K562 (cell line): ENCODE measurements around the gene SLPI. TPM values are rescaled to one million over a fixed set of nuclear protein-coding genes. Genes with fewer than 3 reads are reported as not detected.

ENCODE experiments used
- CTBP1 ChIP-seq: fragments of 450-650 bp; IDR thresholded peaks from 2 replicates; pipeline ENCODE4 v1.6.1; 2016; ENCODE audit warnings: borderline replicate concordance
- IRF2 ChIP-seq: sonication (generic); formaldehyde crosslinking; IDR thresholded peaks from 2 replicates; pipeline ENCODE4 v1.8.1; 2022; ENCODE audit warnings: mild to moderate bottlenecking, missing genetic modification reagents
- KDM4B ChIP-seq, 2 experiments: fragments of 450-650 bp in 1 of 2; sonication (generic) in 1 of 2; IDR thresholded peaks; 2 replicates each; pipeline ENCODE4 v1.6.1; 2016 to 2017; ENCODE audit warnings: borderline replicate concordance in 2 of 2, antibody characterized with exemption in 1 of 2, low read depth in 1 of 2, mild to moderate bottlenecking in 1 of 2
- MCM5 ChIP-seq: fragments of 450-650 bp; IDR thresholded peaks from 2 replicates; pipeline ENCODE4 v1.6.1; 2016; ENCODE audit warnings: low read depth
- POLR3A ChIP-seq: IDR thresholded peaks from 2 replicates; pipeline ENCODE4 v1.6.1; 2011; ENCODE audit warnings: borderline replicate concordance, mild to moderate bottlenecking, moderate library complexity; ENCODE audit not compliant: insufficient read length, insufficient read depth; ENCODE audit errors: extremely low read depth
- RCOR1 ChIP-seq, 2 experiments: IDR thresholded peaks; 2 replicates each; pipeline ENCODE4 v1.6.1; 2012; ENCODE audit warnings: low read depth in 2 of 2, low read length in 2 of 2, borderline replicate concordance in 1 of 2, improper control_type of control experiment in 1 of 2
- REST ChIP-seq, 2 experiments: fragments of 450-650 bp; formaldehyde crosslinking in 1 of 2; IDR thresholded peaks; 2 replicates each; pipeline versions ENCODE4 v1.4.0 to v1.6.1; 2014 to 2020; ENCODE audit warnings: mild to moderate bottlenecking in 2 of 2, borderline replicate concordance in 1 of 2, low read depth in 1 of 2
- SIRT6 ChIP-seq: IDR thresholded peaks from one replicate; pipeline ENCODE4 v1.6.1; 2012; ENCODE audit warnings: low read depth, mild to moderate bottlenecking, control low read depth, inconsistent platforms, low read length, moderate library complexity
- SLC30A9 ChIP-seq: fragments of 250-450 bp; sonication (Bioruptor Pico); IDR thresholded peaks from 2 replicates; pipeline ENCODE4 v1.8.0; 2022; ENCODE audit warnings: mild to moderate bottlenecking, moderate library complexity
- SNIP1 ChIP-seq: fragments of 450-650 bp; IDR thresholded peaks from 2 replicates; pipeline ENCODE4 v1.7.1; 2017; ENCODE audit warnings: low read depth, mild to moderate bottlenecking
- STAG1 ChIP-seq: sonication (generic); formaldehyde crosslinking; IDR thresholded peaks from 2 replicates; pipeline ENCODE4 v1.5.0; 2020; ENCODE audit warnings: missing genetic modification reagents, borderline replicate concordance
- XRCC4 ChIP-seq: IDR thresholded peaks from one replicate; pipeline ENCODE4 v1.6.1; 2011; ENCODE audit not compliant: insufficient read depth, insufficient read length; ENCODE audit errors: extremely low read depth
- ZBTB9 ChIP-seq: fragments of 450-650 bp; formaldehyde crosslinking; IDR thresholded peaks from 2 replicates; pipeline ENCODE4 v1.4.0; 2020; ENCODE audit warnings: mild to moderate bottlenecking, moderate library complexity
- ZNF212 ChIP-seq: fragments of 450-650 bp; formaldehyde crosslinking; IDR thresholded peaks from 2 replicates; pipeline ENCODE4 v1.4.0; 2020; ENCODE audit warnings: mild to moderate bottlenecking
- ZNF277 ChIP-seq: fragments of 250-450 bp; sonication (Bioruptor Pico); IDR thresholded peaks from 2 replicates; pipeline ENCODE4 v1.8.0; 2022; ENCODE audit warnings: inconsistent platforms, mild to moderate bottlenecking, moderate library complexity, borderline replicate concordance
- ZNF766 ChIP-seq: fragments of 200-800 bp; sonication (Bioruptor generic); conservative IDR thresholded peaks from 2 replicates; pipeline ENCODE4 v1.6.1; 2016; ENCODE audit warnings: missing genetic modification characterization, missing compliant biosample characterization
- ZNF830 ChIP-seq: fragments of 250-450 bp; sonication (Bioruptor Pico); IDR thresholded peaks from 2 replicates; pipeline ENCODE4 v1.5.0; 2021; ENCODE audit warnings: mild to moderate bottlenecking
- polyA plus RNA-seq, 8 experiments: library from polyadenylated mRNA; depleted of rRNA in 4 of 8; stranded (reverse) in 5 of 8; unstranded in 3 of 8; fragments of >200 nt; fragmentation: Nextera tagmentation in 2 of 8; fragmentation: Illumina TruSeq in 1 of 8; extraction: Ambion mirVana in 2 of 8; extraction: Trizol in 1 of 8; gene quantifications; 2 replicates each; pipeline versions ENCODE4 v1.2.1 to v1.2.3, GENCODE V29; 2011 to 2014; ENCODE audit warnings: inconsistent platforms in 1 of 8, missing spikeins in 1 of 8
- total RNA-seq, 7 experiments: library from RNA; depleted of rRNA in 6 of 7; stranded (reverse); fragments of >200 nt in 6 of 7; fragmentation: Illumina TruSeq in 2 of 7; extraction: Trizol in 2 of 7; gene quantifications; 2 replicates each; pipeline versions ENCODE4 v1.2.1 to v1.2.3, GENCODE V29; 2011 to 2021; ENCODE audit warnings: low replicate concordance in 1 of 7

Gene SLPI
- total and polyA plus RNA-seq, 9 of the 15 experiments (the other 6 are each of a cell fraction or from before 2014, with no cell fraction given): 0.78 TPM; not detected in 8

GRCh38 chr20:45290677-45291355, 36.5 kb upstream of the SLPI start (continued):
- TF ChIP-seq REST (IDR thresholded peaks at IDR 0.05; ENCODE audit: borderline replicate concordance) (peak; percentile 51; the same call in 1 of the 2 replicates), REST (CRISPR knock-in tag; IDR thresholded peaks at IDR 0.05; ENCODE audit: low read depth) (no peak), IRF2 (no peak), RCOR1 (IDR thresholded peaks at IDR 0.05; ENCODE audit: borderline replicate concordance in 1 of 2, low read depth in 2 of 2, low read length in 2 of 2) (no peak), SIRT6 (no peak), XRCC4 (no peak), STAG1 (CRISPR knock-in tag) (peak; percentile 49; the same call in 1 of the 2 replicates), ZNF212 (CRISPR knock-in tag) (no peak), SLC30A9 (CRISPR knock-in tag) (no peak), MCM5 (no peak), ZNF277 (no peak), ZNF766 (CRISPR knock-in tag) (0 out of 2 replicates have a peak, but pooled peaks have one; percentile 52), ZNF830 (CRISPR knock-in tag) (no peak), ZBTB9 (no peak), SNIP1 (no peak), CTBP1 (no peak), KDM4B (IDR thresholded peaks at IDR 0.05; ENCODE audit: borderline replicate concordance in 2 of 2, low read depth in 1 of 2) (no peak), POLR3A (no peak)
